ENCODE measurements around the gene HMCN1.

HMCN1 gene

DNA sequence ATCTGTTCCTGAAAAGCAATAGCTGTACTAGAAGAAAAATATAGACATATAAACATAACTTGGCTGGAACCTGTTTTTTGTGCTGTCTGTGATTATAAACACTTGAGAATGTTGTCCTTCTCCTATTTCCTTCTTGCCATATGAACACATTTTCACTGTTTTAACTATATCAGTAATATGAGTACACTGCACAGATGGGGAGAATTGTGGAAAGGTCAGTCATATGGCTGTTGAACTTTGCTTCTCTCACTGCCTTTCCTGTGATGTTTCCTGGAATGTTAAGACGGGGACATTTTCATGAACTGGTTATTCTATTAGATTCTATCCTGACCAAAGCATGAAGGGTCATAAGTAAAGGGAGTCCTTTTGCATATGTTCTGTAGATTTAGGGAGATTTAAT lies 24.9 kb downstream of the HMCN1 start:
- DNase-seq (ENCODE audit: low spot score): no peak
- in situ Hi-C loops (cut with MboI; ENCODE audit: low sequenced_read_pairs, unreplicated experiment): no loop called here
- TF ChIP-seq, protein P1, sequence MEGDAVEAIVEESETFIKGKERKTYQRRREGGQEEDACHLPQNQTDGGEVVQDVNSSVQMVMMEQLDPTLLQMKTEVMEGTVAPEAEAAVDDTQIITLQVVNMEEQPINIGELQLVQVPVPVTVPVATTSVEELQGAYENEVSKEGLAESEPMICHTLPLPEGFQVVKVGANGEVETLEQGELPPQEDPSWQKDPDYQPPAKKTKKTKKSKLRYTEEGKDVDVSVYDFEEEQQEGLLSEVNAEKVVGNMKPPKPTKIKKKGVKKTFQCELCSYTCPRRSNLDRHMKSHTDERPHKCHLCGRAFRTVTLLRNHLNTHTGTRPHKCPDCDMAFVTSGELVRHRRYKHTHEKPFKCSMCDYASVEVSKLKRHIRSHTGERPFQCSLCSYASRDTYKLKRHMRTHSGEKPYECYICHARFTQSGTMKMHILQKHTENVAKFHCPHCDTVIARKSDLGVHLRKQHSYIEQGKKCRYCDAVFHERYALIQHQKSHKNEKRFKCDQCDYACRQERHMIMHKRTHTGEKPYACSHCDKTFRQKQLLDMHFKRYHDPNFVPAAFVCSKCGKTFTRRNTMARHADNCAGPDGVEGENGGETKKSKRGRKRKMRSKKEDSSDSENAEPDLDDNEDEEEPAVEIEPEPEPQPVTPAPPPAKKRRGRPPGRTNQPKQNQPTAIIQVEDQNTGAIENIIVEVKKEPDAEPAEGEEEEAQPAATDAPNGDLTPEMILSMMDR (IDR thresholded peaks at IDR 0.05; ENCODE audit: borderline replicate concordance, control extremely low read depth, extremely low read depth, insufficient read depth, missing control alignments): no peak

DNA sequence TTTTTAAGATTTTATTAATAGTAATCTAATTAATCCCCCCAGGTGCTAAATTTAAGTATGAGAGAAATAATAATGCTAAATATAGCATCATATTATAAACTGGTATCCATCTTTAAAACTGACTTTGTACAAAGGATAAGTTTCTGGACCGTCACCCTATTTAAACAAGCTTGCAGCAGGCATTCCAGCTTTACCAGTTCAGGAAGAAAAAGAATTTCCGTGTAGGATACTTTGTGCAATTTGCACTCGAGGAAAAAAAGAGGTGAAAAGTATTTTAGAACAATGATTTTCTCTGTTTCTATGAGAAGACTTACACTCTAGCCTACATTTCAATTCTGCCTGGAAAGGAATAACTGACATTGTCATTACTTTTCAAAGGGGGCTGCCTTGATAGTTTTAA lies 27.6 kb downstream of the HMCN1 start:
- no peak for DNase-seq (ENCODE audit: low spot score)
- in situ Hi-C loops (cut with MboI; ENCODE audit: low sequenced_read_pairs, unreplicated experiment): no loop called here

DNA sequence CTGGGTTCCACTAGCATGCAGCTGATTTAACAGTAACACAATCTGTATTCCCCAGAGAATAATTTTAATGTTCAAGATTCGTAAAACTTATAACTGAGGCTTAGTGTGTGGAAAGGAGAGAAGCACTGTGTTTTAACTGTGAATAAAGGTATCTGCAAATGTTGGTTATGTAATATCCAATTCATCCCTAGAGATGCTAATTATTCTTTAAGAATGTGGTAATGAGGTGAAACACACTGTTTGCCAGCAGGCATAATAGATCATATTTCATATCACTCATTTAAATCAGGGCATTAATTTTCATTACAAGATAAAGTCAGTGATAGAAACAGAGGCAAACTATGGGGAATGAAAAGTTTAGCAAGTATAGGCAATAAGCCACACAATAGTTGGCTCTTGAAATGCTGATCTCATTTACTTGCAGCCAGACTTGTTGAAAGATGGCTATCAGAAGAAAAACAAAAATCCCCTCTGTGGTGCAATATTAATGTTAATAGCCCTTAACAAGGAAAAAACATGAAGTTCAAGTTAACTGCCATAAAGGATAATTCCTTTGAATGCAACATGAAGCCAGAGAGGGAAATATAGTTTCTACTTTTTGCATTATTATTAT lies 33.4 kb downstream of the HMCN1 start:
- TF ChIP-seq, protein P1 (IDR thresholded peaks at IDR 0.05; ENCODE audit: borderline replicate concordance, control extremely low read depth, extremely low read depth, insufficient read depth, missing control alignments): no peak
- in situ Hi-C loops (cut with MboI; ENCODE audit: low sequenced_read_pairs, unreplicated experiment): no loop called here
- no peak for DNase-seq (ENCODE audit: low spot score)

More for the DNA sequence above, 27.6 kb downstream of the HMCN1 start:
- TF ChIP-seq, protein P1 (IDR thresholded peaks at IDR 0.05; ENCODE audit: borderline replicate concordance, control extremely low read depth, extremely low read depth, insufficient read depth, missing control alignments): no peak

DNA sequence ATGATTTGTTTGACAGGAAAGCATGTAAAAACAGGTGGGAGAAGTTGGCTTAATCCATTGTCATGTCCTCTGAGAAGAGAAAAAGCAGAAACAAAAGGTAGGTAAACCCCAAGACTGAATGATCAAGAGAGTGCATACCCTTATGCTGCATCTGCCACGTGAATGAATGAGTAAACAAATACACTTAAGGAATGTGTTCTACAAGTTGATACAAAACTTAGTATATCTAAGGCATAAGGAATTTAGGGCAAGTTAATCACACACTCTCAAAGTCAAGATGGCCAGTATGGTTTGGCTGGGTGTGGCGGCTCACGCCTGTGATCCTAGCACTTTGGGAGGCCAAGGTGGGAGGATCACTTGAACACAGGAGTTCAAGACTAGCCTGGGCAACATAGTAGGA lies 34.2 kb downstream of the HMCN1 start:
- TF ChIP-seq, protein P1 (IDR thresholded peaks at IDR 0.05; ENCODE audit: borderline replicate concordance, control extremely low read depth, extremely low read depth, insufficient read depth, missing control alignments): no peak
- DNase-seq (ENCODE audit: low spot score): no peak
- in situ Hi-C loops (cut with MboI; ENCODE audit: low sequenced_read_pairs, unreplicated experiment): no loop called here

GRCh38 chr1:185769136-185769535 lies 34.9 kb downstream of the HMCN1 start:
- in situ Hi-C loops (cut with MboI; ENCODE audit: low sequenced_read_pairs, unreplicated experiment): no loop called here
- TF ChIP-seq, protein P1 (IDR thresholded peaks at IDR 0.05; ENCODE audit: borderline replicate concordance, control extremely low read depth, extremely low read depth, insufficient read depth, missing control alignments): no peak
- no peak for DNase-seq (ENCODE audit: low spot score)

DNA sequence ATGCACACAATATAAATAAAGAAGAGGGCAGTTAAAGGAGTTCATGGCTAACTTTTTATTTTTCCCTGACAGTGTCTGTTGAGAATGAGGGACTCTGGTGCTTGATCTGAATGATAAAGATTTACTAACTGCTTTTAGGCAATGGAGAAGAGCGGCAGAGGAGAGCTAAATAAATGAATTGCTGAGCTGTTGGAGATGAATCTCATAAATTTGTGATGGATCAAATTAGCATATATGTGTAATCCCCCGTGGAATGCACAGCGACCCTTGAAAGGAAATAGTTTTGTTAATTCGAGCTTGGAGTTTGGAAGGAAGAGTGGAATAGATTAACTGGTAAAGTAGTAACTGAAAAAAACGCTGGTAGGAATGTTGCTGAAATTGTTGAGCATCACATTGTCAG lies 40.2 kb downstream of the HMCN1 start:
- TF ChIP-seq, protein P1 (IDR thresholded peaks at IDR 0.05; ENCODE audit: borderline replicate concordance, control extremely low read depth, extremely low read depth, insufficient read depth, missing control alignments): no peak
- in situ Hi-C loops (cut with MboI; ENCODE audit: low sequenced_read_pairs, unreplicated experiment): no loop called here
- no peak for DNase-seq (ENCODE audit: low spot score)
